Small intestine (tissue), 7 donors: ENCODE results near the gene FRMD8. TPM values are rescaled to one million over a fixed set of nuclear protein-coding genes. Genes with fewer than 3 reads are reported as not detected.

Source experiments
- DNase-seq, 2 donors: peaks; one replicate each; pipeline versions ENCODE4 v3.0.0 to v3.0.0-alpha.2; 2013
- FAIRE-seq: peaks from 2 replicates; lab custom pipeline; 2012; peaks lifted over from hg19 to GRCh38; lab: Jason Lieb, UNC
- H3K27ac ChIP-seq, 3 donors: one replicate each; pipeline ENCODE4 v1.5.1; 2013; ENCODE audit warnings: low read length in 2 of 3, mild to moderate bottlenecking in 2 of 3, control low read depth in 1 of 3, inconsistent platforms in 1 of 3, low read depth in 1 of 3, moderate library complexity in 1 of 3
- H3K27me3 ChIP-seq, 3 donors: one replicate each; pipeline ENCODE4 v1.6.1; 2013; ENCODE audit warnings: low read length in 3 of 3, inconsistent platforms in 1 of 3; ENCODE audit not compliant: control insufficient read depth in 3 of 3, insufficient read depth in 3 of 3
- H3K36me3 ChIP-seq, 3 donors: one replicate each; pipeline ENCODE4 v1.6.1; 2013; ENCODE audit warnings: low read length in 3 of 3, inconsistent platforms in 1 of 3, low read depth in 1 of 3, mild to moderate bottlenecking in 1 of 3, moderate library complexity in 1 of 3; ENCODE audit not compliant: control insufficient read depth in 3 of 3, insufficient read depth in 2 of 3
- H3K4me1 ChIP-seq, 3 donors: one replicate each; pipeline ENCODE4 v1.6.1; 2013; ENCODE audit warnings: low read length in 2 of 3, inconsistent platforms in 1 of 3, low read depth in 1 of 3, mild to moderate bottlenecking in 1 of 3, moderate library complexity in 1 of 3; ENCODE audit not compliant: control insufficient read depth in 3 of 3, insufficient read depth in 2 of 3
- H3K4me3 ChIP-seq, 3 donors: one replicate each; pipeline ENCODE4 v1.5.1; 2013; ENCODE audit warnings: low read length in 3 of 3, control low read depth in 1 of 3, inconsistent platforms in 1 of 3, low read depth in 1 of 3, mild to moderate bottlenecking in 1 of 3, moderate library complexity in 1 of 3
- H3K9me3 ChIP-seq, 2 donors: one replicate each; pipeline ENCODE4 v1.6.1; 2013; ENCODE audit warnings: low read depth in 1 of 2, low read length in 1 of 2; ENCODE audit not compliant: control insufficient read depth in 2 of 2, insufficient read depth in 1 of 2
- WGBS, 3 donors: extraction: QIAGEN DNeasy Blood & Tissue Kit; methylation state at CpG; one replicate each; pipeline ENCODE4 v1.1.7; 2013; 5-methylcytosine and 5-hydroxymethylcytosine counted together
- polyA plus RNA-seq, 4 donors: library from polyadenylated mRNA; stranded (reverse) in 3 of 4; unstranded in 1 of 4; fragments of 200-250 nt in 3 of 4; fragments of 120-200 nt in 1 of 4; gene quantifications; one replicate each; pipeline versions ENCODE4 v1.2.1 to v1.2.3, GENCODE V29; 2013
- donor health status: healthy with polysubstance abuse.
- donor health status: control.
- donor health status: control.
- donor health status: Bipolar disorder and iron deficiency.
- donor health status: healthy.

The FRMD8 gene
- polyA plus RNA-seq, 4 donors: 24.4 to 31.1 (median 26.9) TPM

GRCh38 chr11:65420979-65421793 lies 34.7 kb downstream of the FRMD8 start:
- DNase-seq (peak; percentile 98), FAIRE-seq (no peak)
- Histone ChIP-seq H3K27ac (peak overlapping the region; percentile 100), H3K9me3 (no peaks in the 10 kb centered on the region), H3K27me3 (no peaks in the 10 kb centered on the region), H3K4me3 (peak overlapping the region; percentile 71 to 90 (median 73)), H3K4me1 (peaks cover 6 to 61% (median 8%) of the 10 kb centered on the region in 3 donors), H3K36me3 (peaks cover 0 to 18% (median 9%) of the 10 kb centered on the region in 3 donors)
- 1 to 4% (median 2%) methylated on average over 15 of the region's 15 CpGs for WGBS, 3 donors

- H3K4me1 ChIP-seq: peaks cover 4 to 59% (median 6%) of the 10 kb centered on the region in 3 donors
- H3K36me3 ChIP-seq: peaks cover 0 to 20% (median 9%) of the 10 kb centered on the region in 3 donors
- DNase-seq (peak; percentile 92 to 98), FAIRE-seq (no peak)
- 0 to 1% (median 0%) methylated on average over 49 to 68 of the region's 68 CpGs for WGBS, 3 donors
- no peaks in the 10 kb centered on the region for H3K27me3 ChIP-seq
- no peaks in the 10 kb centered on the region for H3K9me3 ChIP-seq
- H3K27ac ChIP-seq: peak overlapping the region; percentile 100
- peak overlapping the region; percentile 71 to 90 (median 73) for H3K4me3 ChIP-seq
Measured at GRCh38 chr11:65421794-65422632, 35.6 kb downstream of the FRMD8 start.

- H3K9me3 ChIP-seq: no peaks in the 10 kb centered on the region
- H3K27me3 ChIP-seq: no peaks in the 10 kb centered on the region
- peaks cover 0 to 25% (median 9%) of the 10 kb centered on the region in 3 donors for H3K36me3 ChIP-seq
- peak within 1 kb of the TSS; percentile 100 for H3K27ac ChIP-seq
- peaks cover 2 to 53% (median 4%) of the 10 kb centered on the region in 3 donors for H3K4me1 ChIP-seq
- no peak for FAIRE-seq
- WGBS, 3 donors: 0 to 3% (median 2%) methylated on average over 38 to 40 of the region's 40 CpGs
- DNase-seq: peak; percentile 92 to 96
- H3K4me3 ChIP-seq: peak within 1 kb of the TSS; percentile 71 to 90 (median 73)
Measured at GRCh38 chr11:65422633-65423515, 36.4 kb downstream of the FRMD8 start, which contains the start of gene NEAT1. Gene NEAT1 (plus strand): TSS chr11:65422798.

GRCh38 chr11:65423516-65424204 lies 37.2 kb downstream of the FRMD8 start:
- H3K27me3 ChIP-seq: no peaks in the 10 kb centered on the region
- H3K27ac ChIP-seq: peak overlapping the region; percentile 100
- DNase-seq (peak in 1 of 2 donors; percentile 41), FAIRE-seq (no peak)
- peaks cover 2 to 45% (median 4%) of the 10 kb centered on the region in 3 donors for H3K4me1 ChIP-seq
- 1 to 3% (median 1%) methylated on average over 19 of the region's 19 CpGs for WGBS, 3 donors
- H3K9me3 ChIP-seq: no peaks in the 10 kb centered on the region
- H3K4me3 ChIP-seq: peak overlapping the region; percentile 69 to 90 (median 73)
- H3K36me3 ChIP-seq: peaks cover 0 to 25% (median 9%) of the 10 kb centered on the region in 3 donors

GRCh38 chr11:65424205-65425104 lies 38.0 kb downstream of the FRMD8 start:
- H3K36me3 ChIP-seq: peaks cover 0 to 25% (median 9%) of the 10 kb centered on the region in 3 donors
- peaks cover 2 to 40% (median 4%) of the 10 kb centered on the region in 3 donors for H3K4me1 ChIP-seq
- no peaks in the 10 kb centered on the region for H3K9me3 ChIP-seq
- FAIRE-seq: no peak
- H3K27ac ChIP-seq: peak overlapping the region; percentile 100
- H3K27me3 ChIP-seq: no peaks in the 10 kb centered on the region
- H3K4me3 ChIP-seq: peak overlapping the region; percentile 69 to 90 (median 73)
- WGBS, 3 donors: 1 to 2% (median 1%) methylated on average over 18 of the region's 18 CpGs
- peak in 1 of 2 donors; percentile 54 for DNase-seq

GRCh38 chr11:65425105-65425970 lies 38.9 kb downstream of the FRMD8 start:
- 0 to 2% (median 2%) methylated on average over 9 of the region's 9 CpGs for WGBS, 3 donors
- Histone ChIP-seq H3K36me3 (peaks cover 0 to 30% (median 9%) of the 10 kb centered on the region in 3 donors), H3K4me1 (peaks cover under 1 to 37% (median 2%) of the 10 kb centered on the region in 3 donors), H3K27ac (peak overlapping the region; percentile 100), H3K27me3 (no peaks in the 10 kb centered on the region), H3K9me3 (no peaks in the 10 kb centered on the region), H3K4me3 (peak overlapping the region; percentile 69 to 90 (median 73))
- FAIRE-seq (no peak), DNase-seq (peak; percentile 75 to 84)
